GM19324 (cell line): ENCODE data around the gene AGPAT1.
"Not testable (repeated sequence)": the region's sequence is repeated elsewhere in the genome, so short reads cannot be mapped to it uniquely, and the experiment has no call there.

Source experiments
- ATAC-seq: cut with Tn5 transposase; IDR thresholded peaks from one replicate; pipeline ENCODE4 v1.9.1; 2021; ENCODE audit warnings: mild to moderate bottlenecking, moderate library complexity; ENCODE audit not compliant: unreplicated experiment, low FRiP score

Gene AGPAT1

GRCh38 chr6:32187725-32188380 is 12.0 kb upstream of the AGPAT1 start:
- not testable (repeated sequence) for ATAC-seq

DNA sequence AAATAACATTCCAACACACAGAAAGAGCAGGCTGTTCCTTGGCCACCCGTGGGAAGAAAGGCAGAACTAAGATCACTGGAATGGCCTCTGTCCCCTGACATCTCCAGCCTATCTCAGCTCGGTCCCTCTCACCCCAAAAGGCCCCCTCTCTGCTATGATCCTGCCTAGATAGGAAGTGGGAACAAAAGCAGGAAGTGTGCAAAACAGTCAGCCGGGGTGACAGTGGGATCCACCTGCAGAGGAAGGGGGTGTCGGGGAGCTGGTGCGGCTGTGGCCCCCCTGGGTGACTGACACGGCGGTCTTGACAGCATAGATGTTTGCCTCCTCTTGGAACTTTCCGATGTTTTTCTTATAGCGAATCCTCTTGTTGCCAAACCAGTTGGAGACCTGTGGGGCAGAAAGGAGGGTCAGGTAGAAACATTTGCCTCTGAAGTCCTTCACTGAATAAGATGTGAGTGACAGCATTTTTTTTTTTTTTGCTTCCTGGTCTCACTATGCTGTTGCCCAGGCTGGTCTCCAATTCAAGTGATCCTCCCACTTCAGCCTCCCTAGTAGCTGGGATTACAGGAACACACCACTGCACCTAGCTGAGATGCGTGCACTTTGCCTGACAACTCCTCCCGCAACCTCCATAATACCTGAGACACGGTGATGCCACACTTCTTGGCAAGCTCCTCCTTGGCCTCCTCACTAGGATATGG is 11.3 kb upstream of the AGPAT1 start:
- ATAC-seq = no peak

- not testable (repeated sequence) for ATAC-seq
These were observed 10.4 kb upstream of the AGPAT1 start for GRCh38 chr6:32186151-32186840.

DNA sequence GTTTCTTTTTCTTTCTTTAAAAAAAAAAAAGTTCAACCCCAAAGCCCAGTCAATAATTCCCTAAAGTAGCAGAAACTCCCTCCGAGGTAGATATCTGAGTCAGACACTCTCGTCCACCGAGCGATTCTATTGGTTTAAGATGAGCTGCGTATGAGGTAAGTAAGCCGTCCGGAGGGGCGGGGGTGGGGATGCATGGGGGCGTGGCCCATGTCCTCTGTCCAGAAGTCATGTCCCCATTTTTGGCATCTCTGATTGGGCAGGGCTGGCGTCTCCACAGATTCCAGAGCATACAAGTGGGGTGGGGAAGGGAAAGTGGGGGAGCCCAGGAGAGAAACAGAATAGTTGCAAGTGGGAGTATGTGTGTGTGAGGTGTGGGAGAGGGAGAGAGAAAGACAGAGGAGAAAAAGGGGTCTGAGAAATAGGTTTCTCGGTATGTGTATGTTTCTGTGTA is 9.8 kb upstream of the AGPAT1 start:
- ATAC-seq = not testable (repeated sequence)

DNA sequence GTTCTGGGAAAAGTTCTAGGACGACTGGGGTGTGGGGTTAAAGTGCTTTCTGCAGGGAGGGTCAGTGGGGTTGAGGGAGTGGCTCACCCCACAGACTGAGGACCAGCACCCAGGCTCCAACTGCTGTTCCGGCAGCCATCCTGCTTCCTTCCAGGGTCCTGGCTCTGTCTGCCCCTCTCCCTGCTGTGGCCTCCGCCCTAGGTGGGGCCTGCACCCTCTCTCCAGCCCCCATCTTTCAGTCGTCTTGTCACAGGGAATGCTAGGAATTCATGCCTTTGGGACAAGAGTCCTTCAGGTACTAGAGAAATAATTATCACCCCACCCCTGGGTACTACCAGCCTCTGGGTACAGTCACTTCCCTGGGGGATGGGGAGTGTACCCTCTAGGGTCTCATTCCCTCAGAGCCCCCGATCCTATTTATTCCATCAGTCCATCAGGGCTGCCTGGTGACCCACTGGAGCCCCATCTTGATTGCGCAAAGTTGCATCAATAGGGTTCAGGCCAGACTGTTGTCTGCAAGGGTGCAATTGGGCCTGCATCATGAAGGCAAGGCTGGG is 8.3 kb upstream of the AGPAT1 start, which contains the start of gene AGER:
TSS of gene AGER (minus strand) at position 170 of the 557 bp plus-strand sequence. CDS start at position 139, 31 bp downstream.
- no peak for ATAC-seq

DNA sequence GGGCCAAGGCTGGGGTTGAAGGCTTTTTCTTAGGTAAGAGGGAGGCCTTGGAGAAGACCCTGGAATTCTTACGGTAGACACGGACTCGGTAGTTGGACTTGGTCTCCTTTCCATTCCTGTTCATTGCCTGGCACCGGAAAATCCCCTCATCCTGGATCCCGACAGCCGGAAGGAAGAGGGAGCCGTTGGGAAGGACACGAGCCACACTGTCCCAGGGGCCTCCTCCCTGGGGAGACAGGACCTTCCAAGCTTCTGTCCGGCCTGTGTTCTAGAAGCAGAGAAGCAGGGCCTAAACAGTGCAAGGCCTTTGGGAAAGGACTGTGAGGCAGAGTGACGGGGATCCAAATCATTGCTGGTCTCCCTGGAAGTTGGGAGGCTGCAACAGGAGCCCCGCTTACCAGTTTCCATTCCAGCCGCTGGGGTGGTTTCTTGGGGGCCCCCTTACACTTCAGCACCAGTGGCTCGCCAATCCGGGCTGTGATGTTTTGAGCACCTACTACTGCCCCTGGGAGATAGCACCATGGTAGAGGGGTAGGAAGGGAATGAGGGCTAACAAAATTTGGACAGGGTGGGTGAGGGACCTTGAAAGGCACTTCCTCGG is 7.7 kb upstream of the AGPAT1 start:
- no peak for ATAC-seq

DNA sequence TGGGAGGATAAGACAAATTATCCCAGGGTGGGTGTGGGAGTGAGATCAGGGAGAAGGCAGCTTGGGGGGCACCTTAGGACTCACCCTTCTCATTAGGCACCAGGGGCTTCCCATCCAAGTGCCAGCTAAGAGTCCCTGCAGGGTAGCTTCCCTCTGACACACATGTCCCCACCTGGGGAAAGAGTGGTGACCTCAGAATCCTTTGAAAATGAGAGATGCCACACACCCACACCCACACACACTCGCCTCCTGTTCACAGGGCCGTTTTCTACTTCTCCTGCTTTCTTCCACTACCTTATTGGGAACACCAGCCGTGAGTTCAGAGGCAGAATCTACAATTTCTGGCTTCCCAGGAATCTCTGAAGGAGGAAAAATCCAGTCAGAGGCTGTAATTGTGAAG is 7.1 kb upstream of the AGPAT1 start:
- ATAC-seq = no peak

DNA sequence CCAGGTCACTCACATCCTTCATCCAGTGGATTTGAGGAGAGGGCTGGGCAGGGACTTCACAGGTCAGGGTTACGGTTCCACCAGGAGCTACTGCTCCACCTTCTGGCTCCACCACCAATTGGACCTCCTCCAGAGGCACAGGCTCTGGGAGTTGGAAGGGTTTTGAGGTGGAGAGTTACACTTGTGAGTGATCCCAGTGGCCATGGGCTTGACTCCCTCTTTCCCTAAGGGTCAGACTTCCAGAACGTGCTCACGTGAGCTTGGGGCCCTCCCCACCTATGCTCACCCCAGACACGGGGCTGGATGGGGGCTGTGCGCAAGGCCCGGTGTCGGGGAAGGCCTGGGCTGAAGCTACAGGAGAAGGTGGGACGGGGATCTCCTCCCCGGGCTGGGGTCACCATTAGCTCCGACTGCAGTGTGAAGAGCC is 6.7 kb upstream of the AGPAT1 start:
- no peak for ATAC-seq

GRCh38 chr6:32181915-32182529 is 6.1 kb upstream of the AGPAT1 start:
- no peak for ATAC-seq

- no peak for ATAC-seq
These were observed 5.3 kb upstream of the AGPAT1 start for GRCh38 chr6:32181148-32181702.

DNA sequence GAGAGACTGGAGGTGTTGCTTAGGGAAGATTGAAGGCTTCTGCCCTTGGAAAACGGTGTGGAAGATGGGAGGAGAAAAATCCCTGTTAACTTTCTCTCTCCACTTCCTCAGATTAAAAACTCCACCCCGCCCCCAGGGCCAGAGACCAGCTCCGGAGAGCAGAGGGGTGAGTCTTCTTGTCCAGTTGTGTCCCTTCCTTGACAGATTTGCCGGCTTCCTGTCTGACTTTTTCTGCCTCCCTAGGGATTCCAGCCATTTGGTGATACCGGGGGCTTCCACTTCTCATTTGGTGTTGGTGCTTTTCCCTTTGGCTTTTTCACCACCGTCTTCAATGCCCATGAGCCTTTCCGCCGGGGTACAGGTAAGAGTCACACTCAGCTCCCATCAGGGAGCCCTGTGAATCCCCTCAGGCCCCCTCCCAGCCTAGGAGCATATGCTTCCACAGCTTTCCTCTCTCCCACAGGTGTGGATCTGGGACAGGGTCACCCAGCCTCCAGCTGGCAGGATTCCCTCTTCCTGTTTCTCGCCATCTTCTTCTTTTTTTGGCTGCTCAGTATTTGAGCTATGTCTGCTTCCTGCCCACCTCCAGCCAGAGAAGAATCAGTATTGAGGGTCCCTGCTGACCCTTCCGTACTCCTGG is 4.0 kb upstream of the AGPAT1 start:
- no peak for ATAC-seq

DNA sequence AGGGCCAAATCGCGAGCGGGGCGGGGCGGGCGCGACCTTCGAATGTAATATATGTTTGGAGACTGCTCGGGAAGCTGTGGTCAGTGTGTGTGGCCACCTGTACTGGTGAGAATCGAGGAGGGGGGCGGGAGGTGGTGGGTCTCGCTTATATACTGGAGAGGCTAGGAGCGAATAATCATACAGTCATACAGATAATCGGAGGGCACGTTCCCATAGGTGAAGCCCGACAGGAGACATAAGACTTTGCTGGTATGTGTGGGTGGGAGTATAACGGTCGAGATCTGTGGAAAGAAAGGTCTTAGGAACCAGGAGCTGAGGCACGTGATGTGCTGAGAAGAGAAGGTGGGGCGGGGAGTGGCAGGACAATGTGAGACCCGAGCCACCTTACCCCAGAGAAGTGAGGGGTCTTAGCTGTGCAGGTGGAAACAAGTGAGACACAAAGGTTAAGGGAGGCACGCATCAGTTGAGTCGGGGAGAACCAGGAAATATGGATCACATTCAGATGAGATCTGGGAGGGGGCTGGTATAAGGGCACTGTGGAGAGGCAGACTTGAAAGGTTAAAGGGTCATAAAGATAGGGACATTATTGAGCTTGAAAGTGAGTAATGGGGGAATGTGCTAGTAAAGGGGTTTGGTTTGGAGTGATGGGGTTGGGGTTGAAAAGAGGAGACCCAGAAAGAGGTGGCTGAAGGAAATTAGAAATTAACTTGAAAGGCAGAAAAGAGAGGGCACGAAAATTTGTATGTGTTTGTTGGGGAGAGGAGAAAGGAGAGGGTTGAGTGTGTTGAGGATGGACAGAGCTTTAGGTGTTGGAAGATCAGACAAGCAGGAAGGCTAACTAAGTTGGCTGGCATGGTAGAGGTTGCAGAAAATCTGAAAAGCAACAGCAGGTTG is 2.9 kb upstream of the AGPAT1 start:
- no peak for ATAC-seq

DNA sequence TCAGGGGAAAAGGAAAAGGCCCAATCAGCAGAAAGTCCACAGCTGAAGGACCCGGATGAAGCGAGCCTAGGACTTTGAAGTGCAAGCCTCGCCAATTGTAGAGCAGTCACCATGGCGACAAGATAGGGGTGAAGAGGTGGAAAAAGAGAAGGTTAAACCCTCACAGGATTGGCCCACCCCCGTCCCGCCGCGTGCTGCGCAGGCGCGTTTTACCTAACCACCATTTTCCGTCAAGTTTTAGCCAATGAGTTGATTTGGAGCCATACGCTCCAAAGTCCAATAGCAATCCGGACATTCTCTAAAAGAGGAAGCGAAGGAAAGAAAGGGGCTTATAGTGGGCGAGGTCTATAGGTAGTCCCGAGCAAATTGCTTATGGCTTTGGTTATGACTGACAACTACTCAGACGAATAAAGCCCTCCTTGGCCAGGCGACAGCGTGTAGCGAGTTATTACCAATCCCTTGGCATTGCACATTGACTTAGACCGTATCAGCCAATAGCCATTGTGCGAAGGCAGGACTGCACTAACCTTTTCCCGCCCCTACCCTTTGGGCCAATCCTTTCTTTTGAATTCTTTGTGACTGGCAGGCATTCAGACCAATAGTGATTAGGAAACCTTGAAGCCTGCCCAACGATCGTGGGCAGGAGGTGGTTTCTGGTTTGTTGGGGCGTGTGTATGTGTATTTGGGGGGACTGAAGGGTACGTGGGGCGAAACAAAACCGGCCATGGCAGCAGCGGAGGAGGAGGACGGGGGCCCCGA is 2.1 kb upstream of the AGPAT1 start, which contains the start of gene RNF5:
TSS of gene RNF5 (plus strand) at position 618 of the 759 bp plus-strand sequence. CDS start at position 725, 107 bp downstream.
- ATAC-seq = peak; percentile 82

GRCh38 chr6:32177183-32177787 is 1.4 kb upstream of the AGPAT1 start:
- no peak for ATAC-seq

DNA sequence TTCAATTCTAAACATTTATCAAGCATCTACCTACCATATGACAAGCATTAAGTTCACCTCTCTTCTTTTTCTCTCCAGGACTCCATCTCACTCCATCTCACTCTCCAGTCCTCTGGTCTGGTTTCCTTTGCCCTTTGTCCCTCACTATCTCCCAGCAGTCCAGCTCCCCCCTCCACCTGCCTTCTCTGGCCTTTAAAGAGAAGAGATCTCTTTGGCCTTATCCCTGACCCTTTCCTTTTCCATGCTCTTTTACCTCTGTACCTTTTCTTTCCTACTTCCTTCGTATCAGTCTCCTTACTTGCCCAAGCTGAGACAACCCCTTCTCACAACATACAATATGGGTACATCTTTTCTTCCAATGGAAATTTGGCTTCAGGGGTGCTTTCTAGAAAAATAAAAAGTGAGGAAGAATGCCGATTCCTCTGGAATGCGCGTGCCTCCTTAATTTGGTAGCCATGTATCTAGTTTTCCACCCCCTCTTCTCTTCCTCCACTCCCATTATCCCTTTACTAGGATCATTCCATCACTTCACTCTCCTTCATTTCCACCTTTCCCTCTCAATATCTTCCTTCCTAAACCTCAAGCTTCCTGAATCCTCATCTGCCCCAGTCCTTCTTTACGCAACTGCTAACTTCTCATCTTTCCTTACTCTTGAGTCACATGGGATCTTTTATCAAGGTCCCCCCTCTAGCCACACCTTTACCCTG is 745 bp upstream of the AGPAT1 start:
- no peak for ATAC-seq

DNA sequence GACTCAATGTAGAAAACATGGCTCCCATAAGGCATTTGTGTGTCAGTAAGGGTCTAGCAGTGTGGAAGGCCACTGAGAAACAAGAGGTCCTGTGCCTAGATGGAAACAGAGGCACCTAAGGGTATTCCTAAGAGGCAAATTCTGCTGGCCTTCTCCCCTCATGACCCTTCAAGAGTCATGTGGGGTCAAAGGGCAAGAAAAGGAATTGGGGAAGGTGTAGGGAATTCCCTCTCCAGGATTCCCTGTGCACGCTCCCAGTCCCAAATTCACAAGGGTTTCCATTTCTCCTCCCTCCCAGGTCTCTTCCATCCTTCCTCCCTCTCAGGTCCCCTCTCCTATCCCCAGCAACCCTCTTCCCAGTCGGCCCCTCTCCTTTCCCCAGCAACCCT is 568 bp downstream of the AGPAT1 start:
- no peak for ATAC-seq

GRCh38 chr6:32174416-32174815 is 1.5 kb downstream of the AGPAT1 start:
- no peak for ATAC-seq
